DMS153 treated with DMSO at 0.1 percent for 48 hours (cell line): ENCODE measurements around the gene RALB.
"Not testable (repeated sequence)": the region's sequence is repeated elsewhere in the genome, so short reads cannot be mapped to it uniquely, and the experiment has no call there.

Source experiments
- DNase-seq: peaks from one replicate; lab custom pipeline; 2025; ENCODE audit not compliant: unreplicated experiment; lab: John Stamatoyannopoulos, UW

RALB gene

GRCh38 chr2:120313695-120314615 is 61.3 kb downstream of the RALB start:
- DNase-seq: no peak

DNA sequence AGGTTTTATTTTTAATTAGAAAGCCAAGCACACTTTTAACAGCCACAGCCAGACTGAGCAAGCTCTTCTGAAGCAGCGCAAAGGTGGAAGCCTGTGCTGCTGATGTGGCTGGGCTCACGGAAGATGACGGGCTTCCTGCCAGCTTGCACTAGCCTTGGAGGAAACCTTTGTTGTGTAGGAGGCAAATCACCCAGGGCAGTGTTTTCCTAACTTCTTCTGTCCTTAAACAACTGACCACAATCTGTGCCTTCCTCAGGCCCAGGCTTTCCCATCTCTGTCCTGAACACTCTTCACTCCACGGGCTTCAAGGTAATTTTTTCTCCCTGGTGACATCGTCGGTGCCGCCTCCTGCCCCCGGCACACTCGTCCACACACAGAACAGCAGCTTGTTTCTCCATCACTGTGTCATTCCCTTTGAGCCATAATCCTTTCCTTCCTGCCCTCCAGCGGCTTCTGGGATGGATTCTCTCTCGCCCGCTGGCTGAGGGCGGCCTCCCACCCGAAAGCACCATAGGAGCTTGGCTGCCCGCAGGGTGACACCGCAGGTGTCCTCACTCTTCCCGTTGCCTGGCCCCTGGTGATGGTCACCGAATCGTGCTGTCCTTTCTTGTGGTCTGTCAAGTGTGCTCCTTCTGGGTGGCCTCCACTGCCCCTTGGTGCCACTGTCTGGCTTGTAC is 62.2 kb downstream of the RALB start:
- DNase-seq: no peak

- DNase-seq: no peak
These were observed 62.8 kb downstream of the RALB start for GRCh38 chr2:120315367-120316033.

DNA sequence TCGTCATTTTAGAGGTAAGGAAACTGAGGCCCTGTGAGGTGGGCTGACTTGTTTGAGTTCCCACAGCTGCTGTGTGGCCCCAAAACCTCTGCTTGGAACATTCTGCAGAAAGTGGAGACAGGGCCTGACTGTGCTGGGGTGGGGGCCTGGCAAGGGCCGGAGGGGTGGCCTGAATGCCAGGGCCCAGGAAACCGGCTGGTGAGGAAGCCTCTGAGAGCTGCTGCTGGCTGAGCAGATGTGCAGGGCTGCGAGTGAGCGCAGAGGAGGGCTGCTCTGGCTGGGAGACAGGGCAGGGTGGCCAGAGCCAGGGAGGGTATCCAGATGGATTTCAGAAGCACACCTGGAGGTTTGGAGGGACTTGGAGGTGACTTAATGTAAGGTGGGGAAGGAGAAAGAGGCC is 63.4 kb downstream of the RALB start:
- DNase-seq: no peak

- no peak for DNase-seq
These were observed 64.0 kb downstream of the RALB start for GRCh38 chr2:120316528-120317179.

DNA sequence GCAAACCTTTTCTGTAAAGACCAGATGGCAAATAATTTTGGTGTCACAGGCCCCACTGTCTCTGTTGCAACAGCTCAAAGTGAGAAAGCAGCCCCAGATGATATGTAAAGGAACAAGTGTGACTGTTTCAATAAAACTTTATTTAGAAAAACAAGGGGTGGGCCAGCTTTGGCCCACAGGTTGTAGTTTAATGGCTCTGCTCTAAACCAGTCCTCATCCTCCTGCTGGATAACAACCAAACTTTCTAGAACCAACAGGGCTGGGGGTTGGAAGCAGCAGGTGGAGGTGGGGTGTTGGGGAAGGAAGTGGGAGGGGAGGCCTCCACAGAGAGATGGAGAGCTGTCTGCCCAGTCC is 64.5 kb downstream of the RALB start:
- DNase-seq: no peak

DNA sequence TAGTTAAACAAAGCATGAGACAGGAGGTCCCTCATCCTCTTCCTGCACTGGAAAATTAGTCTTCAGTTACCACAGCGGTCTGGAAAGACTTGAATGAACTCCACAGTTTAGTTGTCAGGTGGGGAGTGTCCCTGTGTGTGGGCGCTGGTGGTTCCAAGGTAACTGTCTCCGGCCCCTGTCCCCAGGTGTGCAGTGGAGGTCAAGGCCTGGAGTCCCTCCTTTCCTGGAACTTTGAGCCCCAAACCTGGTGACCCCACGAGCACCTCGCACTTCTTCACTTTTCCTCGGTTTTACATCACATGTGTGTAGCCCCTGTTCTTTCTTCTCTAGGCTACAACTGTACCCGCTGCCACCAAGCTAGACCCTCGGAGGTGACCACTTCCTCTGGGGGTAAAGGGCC is 65.3 kb downstream of the RALB start:
- no peak for DNase-seq

GRCh38 chr2:120318626-120319025 is 66.0 kb downstream of the RALB start:
- DNase-seq: no peak

DNA sequence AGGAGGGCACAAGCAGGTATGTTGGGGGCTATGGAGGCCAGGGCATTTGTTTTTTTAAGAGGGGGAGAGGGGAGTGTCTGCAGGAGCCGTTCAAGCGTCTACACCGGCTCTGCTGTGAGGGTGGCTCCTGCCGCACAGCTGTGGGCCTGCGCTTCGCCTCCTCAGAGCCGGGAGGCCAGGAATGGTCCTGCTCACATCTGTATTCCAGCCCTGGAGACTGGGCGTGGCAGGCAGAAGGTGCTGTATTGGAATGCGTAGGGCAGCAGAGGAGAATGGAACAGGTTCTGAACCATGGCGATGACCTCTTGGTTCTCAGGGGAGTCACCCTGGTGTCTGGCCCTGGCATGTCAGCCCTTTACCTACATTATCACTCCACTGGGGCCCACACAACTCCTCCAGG is 66.5 kb downstream of the RALB start:
- DNase-seq: no peak

- DNase-seq: no peak
These were observed 67.2 kb downstream of the RALB start for GRCh38 chr2:120319686-120320317.

- DNase-seq: no peak
These were observed 67.7 kb downstream of the RALB start for GRCh38 chr2:120320318-120320851.

GRCh38 chr2:120320887-120321556 is 68.4 kb downstream of the RALB start:
- not testable (repeated sequence) for DNase-seq

DNA sequence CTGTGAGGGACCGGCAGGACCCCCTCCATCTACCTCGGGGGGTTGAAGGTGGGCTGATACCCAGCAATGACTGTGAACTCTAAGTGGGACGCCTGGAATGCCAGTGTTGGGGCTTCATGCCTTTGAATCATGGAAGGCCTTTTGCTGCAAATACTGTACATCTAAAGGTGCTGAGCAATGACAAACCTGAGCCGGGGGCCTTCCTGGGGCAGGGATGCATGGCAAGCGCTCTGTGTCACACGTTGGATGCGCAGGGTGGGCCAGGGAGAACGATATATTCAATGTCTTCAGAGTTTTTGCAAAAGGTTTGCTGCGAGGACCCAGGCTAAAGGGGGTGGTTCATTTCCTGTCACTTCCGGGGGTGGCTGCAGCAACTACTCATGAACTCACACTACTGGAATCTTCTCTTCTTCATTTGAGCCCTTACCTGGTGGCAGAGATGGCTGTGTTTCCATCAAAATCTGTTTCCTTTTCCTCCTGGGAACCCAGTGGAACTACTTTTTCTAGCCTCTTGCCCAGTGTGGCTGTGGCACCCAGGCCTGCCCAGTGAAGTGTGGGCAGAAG is 69.2 kb downstream of the RALB start:
- DNase-seq: no peak

GRCh38 chr2:120322329-120322728 is 69.7 kb downstream of the RALB start:
- DNase-seq: no peak

- no peak for DNase-seq
These were observed 70.6 kb downstream of the RALB start for GRCh38 chr2:120323214-120323613.

DNA sequence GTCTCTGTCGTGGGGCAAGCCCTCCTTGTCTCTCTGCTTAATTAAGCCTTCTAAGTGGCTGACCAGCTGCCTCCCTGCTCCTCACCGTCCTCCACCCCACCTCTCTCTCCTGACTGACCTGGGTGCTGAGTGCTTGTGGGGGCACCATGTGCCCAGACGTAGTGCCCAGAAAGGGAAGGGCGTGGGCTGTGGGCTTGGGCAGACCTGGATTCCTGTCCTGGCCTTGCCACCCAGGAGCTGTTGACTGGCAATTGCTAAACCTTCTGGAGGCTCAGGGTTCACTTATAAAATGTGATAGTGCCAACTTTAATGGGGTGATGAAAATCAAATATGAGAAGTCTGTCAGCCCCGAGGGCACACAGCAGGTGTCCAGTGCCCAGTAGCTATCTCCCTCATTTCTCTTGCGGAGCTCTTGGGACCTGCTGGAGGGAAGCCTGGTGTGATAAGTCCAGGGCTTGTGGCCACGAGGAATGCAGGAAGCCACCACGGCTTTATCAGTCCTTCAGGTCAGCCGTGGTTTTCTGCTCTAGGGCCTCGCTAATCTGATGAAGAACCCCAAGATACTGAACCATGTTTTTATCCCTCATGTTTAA is 71.3 kb downstream of the RALB start:
- no peak for DNase-seq

GRCh38 chr2:120324933-120325332 is 72.3 kb downstream of the RALB start:
- no peak for DNase-seq

GRCh38 chr2:120326066-120326465 is 73.4 kb downstream of the RALB start:
- DNase-seq: no peak
